ENCODE results near the gene SORL1. TPM values are rescaled to one million over a fixed set of nuclear protein-coding genes. Genes with fewer than 3 reads are reported as not detected.

The SORL1 gene
- total RNA-seq, 1 donor from 2014 or later = 46.0 TPM

DNA sequence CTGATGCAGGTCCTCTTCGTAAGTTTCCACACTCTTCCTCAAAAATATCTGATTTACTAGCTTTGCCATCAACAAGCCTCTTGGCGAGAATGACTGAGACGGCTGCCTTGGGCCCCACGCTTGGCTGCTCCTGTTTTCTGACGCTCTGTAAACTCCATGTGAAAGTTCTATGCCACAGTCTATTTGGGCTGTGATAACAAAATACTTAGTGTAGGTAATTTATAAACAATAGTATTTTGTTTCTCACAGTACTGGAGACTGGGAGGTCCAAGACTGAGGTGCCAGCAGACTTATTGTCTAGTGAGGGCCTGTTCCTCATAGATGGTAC, 123.8 kb downstream of the SORL1 start:
- Histone ChIP-seq H3K27me3 (no peaks in the 10 kb centered on the region), H3K4me2 (peak overlapping the region; percentile 21), H3F3A (ENCODE audit: low read depth) (no peaks in the 10 kb centered on the region), H3K36me3 (peaks cover 9% of the 10 kb centered on the region), H2AFZ (replicated peaks) (no peak overlapping the region), H3K79me2 (ENCODE audit: low read depth) (no peaks in the 10 kb centered on the region), H3K4me1 (peaks cover 24% of the 10 kb centered on the region), H3K4me3 (no peak overlapping the region), H4K20me1 (ENCODE audit: low read depth) (peaks cover 4% of the 10 kb centered on the region), H3K9me3 (ENCODE audit: low read depth) (no peaks in the 10 kb centered on the region), H3K9ac (no peak overlapping the region), H3K27ac (no peak overlapping the region)
- no peak for DNase-seq (ENCODE audit: low spot score)
- H3K9me3 Mint-ChIP-seq = peaks cover 15% of the 10 kb centered on the region
- H3K4me3 Mint-ChIP-seq = no peak overlapping the region
- peaks cover 12% of the 10 kb centered on the region for H3K27me3 Mint-ChIP-seq (ENCODE audit: insufficient read depth, low read depth)
- TF ChIP-seq, protein P1, sequence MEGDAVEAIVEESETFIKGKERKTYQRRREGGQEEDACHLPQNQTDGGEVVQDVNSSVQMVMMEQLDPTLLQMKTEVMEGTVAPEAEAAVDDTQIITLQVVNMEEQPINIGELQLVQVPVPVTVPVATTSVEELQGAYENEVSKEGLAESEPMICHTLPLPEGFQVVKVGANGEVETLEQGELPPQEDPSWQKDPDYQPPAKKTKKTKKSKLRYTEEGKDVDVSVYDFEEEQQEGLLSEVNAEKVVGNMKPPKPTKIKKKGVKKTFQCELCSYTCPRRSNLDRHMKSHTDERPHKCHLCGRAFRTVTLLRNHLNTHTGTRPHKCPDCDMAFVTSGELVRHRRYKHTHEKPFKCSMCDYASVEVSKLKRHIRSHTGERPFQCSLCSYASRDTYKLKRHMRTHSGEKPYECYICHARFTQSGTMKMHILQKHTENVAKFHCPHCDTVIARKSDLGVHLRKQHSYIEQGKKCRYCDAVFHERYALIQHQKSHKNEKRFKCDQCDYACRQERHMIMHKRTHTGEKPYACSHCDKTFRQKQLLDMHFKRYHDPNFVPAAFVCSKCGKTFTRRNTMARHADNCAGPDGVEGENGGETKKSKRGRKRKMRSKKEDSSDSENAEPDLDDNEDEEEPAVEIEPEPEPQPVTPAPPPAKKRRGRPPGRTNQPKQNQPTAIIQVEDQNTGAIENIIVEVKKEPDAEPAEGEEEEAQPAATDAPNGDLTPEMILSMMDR (IDR thresholded peaks at IDR 0.05) = no peak
- TF ChIP-seq EZH2phosphoT487 (IDR thresholded peaks at IDR 0.05) = no peak
- TF ChIP-seq EZH2 (IDR thresholded peaks at IDR 0.05) = no peak
- no peak overlapping the region for H3K27ac Mint-ChIP-seq
- peaks cover 20% of the 10 kb centered on the region for H3K36me3 Mint-ChIP-seq
- H3K4me1 Mint-ChIP-seq = peaks cover 68% of the 10 kb centered on the region

DNA sequence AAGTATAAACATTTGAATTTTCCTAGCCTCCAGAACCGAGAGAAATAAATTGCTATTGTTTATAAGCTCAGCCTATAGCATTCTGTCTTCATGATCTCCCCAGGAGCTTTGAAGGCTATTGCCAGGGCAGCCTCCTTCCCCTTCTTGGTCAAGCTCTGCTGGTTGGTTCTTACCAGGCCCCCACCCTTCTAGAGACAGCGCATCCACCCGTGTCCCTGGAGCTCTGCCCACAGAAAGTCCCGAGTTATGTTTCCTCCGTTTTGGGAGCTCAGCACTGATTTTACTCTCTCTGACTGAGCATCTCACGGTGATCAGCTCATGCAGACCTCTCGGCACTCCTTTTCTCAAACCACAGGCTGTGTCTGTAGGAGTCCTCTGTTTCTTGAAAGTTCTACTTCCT, 124.4 kb downstream of the SORL1 start:
- Histone ChIP-seq H3K36me3 (peaks cover 9% of the 10 kb centered on the region), H3K4me1 (peaks cover 24% of the 10 kb centered on the region), H3K9me3 (ENCODE audit: low read depth) (no peaks in the 10 kb centered on the region), H3K4me3 (no peak overlapping the region), H3K9ac (no peak overlapping the region), H3K27ac (no peak overlapping the region), H3K27me3 (no peaks in the 10 kb centered on the region), H3F3A (ENCODE audit: low read depth) (no peaks in the 10 kb centered on the region), H2AFZ (replicated peaks) (no peak overlapping the region), H4K20me1 (ENCODE audit: low read depth) (peaks cover 4% of the 10 kb centered on the region), H3K79me2 (ENCODE audit: low read depth) (no peaks in the 10 kb centered on the region), H3K4me2 (no peak overlapping the region)
- H3K27me3 Mint-ChIP-seq (ENCODE audit: insufficient read depth, low read depth) = peaks cover 12% of the 10 kb centered on the region
- peaks cover 20% of the 10 kb centered on the region for H3K9me3 Mint-ChIP-seq
- peaks cover 66% of the 10 kb centered on the region for H3K4me1 Mint-ChIP-seq
- TF ChIP-seq, protein P1 (IDR thresholded peaks at IDR 0.05) = no peak
- no peak for TF ChIP-seq EZH2 (IDR thresholded peaks at IDR 0.05)
- no peak for TF ChIP-seq EZH2phosphoT487 (IDR thresholded peaks at IDR 0.05)
- no peak overlapping the region for H3K4me3 Mint-ChIP-seq
- H3K36me3 Mint-ChIP-seq = peaks cover 22% of the 10 kb centered on the region
- DNase-seq (ENCODE audit: low spot score) = no peak
- peak overlapping the region; percentile 41 for H3K27ac Mint-ChIP-seq

DNA sequence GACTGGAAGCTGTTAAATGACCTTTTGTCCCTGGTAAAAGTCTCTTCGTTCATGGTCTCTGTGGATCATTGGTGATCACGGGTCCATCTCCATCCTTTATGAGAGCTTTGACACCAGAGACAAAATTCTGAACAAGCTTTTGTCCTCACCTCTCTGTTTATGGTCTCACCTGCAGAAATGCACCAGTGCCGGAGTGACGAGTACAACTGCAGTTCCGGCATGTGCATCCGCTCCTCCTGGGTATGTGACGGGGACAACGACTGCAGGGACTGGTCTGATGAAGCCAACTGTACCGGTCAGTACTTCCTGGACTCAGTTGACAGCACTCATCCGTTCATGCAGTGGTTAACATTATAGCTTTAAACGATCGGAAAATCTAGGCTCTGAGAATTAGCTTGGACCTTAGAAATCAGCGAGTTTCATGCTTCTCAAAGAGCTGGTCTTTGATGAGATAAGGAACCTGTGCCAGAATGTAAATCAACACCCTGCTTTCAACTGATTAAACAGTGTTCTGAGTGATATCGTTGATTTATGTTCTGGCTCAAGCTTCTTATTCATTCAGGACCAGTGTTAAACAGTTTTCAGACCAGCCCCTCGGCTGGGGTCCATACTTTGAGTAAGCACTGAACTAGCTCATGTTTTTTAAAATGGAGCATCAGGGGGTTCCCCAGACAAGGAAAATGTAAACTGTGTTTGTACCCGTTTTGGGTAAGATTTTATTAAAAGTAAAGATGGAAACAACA, 125.2 kb downstream of the SORL1 start:
- Histone ChIP-seq H3F3A (ENCODE audit: low read depth) (no peaks in the 10 kb centered on the region), H3K36me3 (peaks cover 9% of the 10 kb centered on the region), H3K27ac (no peak overlapping the region), H3K9me3 (ENCODE audit: low read depth) (no peaks in the 10 kb centered on the region), H3K79me2 (ENCODE audit: low read depth) (no peaks in the 10 kb centered on the region), H4K20me1 (ENCODE audit: low read depth) (peaks cover 4% of the 10 kb centered on the region), H3K27me3 (no peaks in the 10 kb centered on the region), H2AFZ (replicated peaks) (no peak overlapping the region), H3K4me2 (no peak overlapping the region), H3K9ac (no peak overlapping the region), H3K4me1 (peaks cover 22% of the 10 kb centered on the region), H3K4me3 (no peak overlapping the region)
- DNase-seq (ENCODE audit: low spot score) = no peak
- Mint-ChIP-seq H3K27ac (no peak overlapping the region), H3K4me1 (peaks cover 58% of the 10 kb centered on the region), H3K9me3 (peaks cover 20% of the 10 kb centered on the region), H3K36me3 (peaks cover 22% of the 10 kb centered on the region), H3K27me3 (ENCODE audit: insufficient read depth, low read depth) (peaks cover 12% of the 10 kb centered on the region), H3K4me3 (peak overlapping the region; percentile 54)
- TF ChIP-seq EZH2 (IDR thresholded peaks at IDR 0.05) (no peak), EZH2phosphoT487 (IDR thresholded peaks at IDR 0.05) (no peak)
- TF ChIP-seq, protein P1 (IDR thresholded peaks at IDR 0.05) = no peak
